ENCODE measurements around the gene LNX1. TPM values are rescaled to one million over a fixed set of nuclear protein-coding genes. Genes with fewer than 3 reads are reported as not detected.

The LNX1 gene
- total and polyA plus RNA-seq, 2 donors (not counting 3 experiments of a cell fraction or from before 2014, with no cell fraction given): 0.72 to 1.3 TPM

DNA sequence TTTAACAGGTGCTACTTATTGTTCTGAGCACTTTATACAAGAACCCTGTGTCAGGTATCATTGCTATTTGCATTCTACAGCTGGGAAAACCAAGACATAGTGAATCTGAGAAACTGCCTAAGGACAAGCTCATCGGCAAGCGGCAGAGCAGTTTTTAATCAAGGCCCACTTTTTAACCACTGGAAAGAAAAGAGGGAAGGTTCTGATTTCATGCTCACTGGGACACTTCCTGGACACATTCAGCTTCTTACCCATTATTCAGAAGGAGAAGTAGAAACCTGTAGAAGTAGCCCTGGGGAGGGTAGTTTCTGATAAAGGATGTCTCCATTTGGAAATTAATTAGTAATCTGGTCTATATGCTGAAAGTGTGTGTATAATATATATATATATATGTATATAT is 2.5 kb upstream of the LNX1 start:
- dilution Hi-C loops (cut with MboI; ENCODE audit: extremely low pct_ligation_motif_present, low sequenced_read_pairs) (no loop called here), intact Hi-C loops (cut with micrococcal nuclease) (loop anchor here (2.0 kb wide), 1 partner anchor 45 kb away; no protein-coding TSS in a partner anchor)
- BruUV-seq (replicated peaks): no TSS peak
- Histone ChIP-seq H3K27me3 (ENCODE audit: control insufficient read depth in 2 of 2, insufficient read depth in 2 of 2, low read length in 2 of 2) (no peaks in the 10 kb centered on the region), H3K27ac (ENCODE audit: insufficient read depth, low read depth, low read length) (no peak overlapping the region), H3K4me3 (replicated peaks in 1 of 3; ENCODE audit: insufficient read depth in 1 of 3, low read depth in 1 of 3, low read length in 3 of 3) (no peak overlapping the region), H2AFZ (ENCODE audit: low read depth, low read length) (no peak overlapping the region), H3K36me3 (ENCODE audit: control insufficient read depth in 2 of 2, extremely low read depth in 1 of 2, insufficient read depth in 2 of 2, low read length in 2 of 2) (no peaks in the 10 kb centered on the region), H3K79me2 (ENCODE audit: control insufficient read depth, insufficient read depth, low read length) (no peaks in the 10 kb centered on the region), H3K9ac (replicated peaks; ENCODE audit: extremely low read depth, insufficient read depth, low read length) (no peak overlapping the region), H3K4me2 (ENCODE audit: insufficient read depth, low read length) (no peak overlapping the region), H4K20me1 (replicated peaks; ENCODE audit: control insufficient read depth, extremely low read depth, insufficient read depth, low read length) (no peaks in the 10 kb centered on the region), H3K9me1 (replicated peaks; ENCODE audit: control insufficient read depth, extremely low read depth, insufficient read depth, low read length) (no peaks in the 10 kb centered on the region), H3K9me3 (replicated peaks; ENCODE audit: control insufficient read depth, insufficient read depth, low read length) (no peaks in the 10 kb centered on the region), H3K4me1 (ENCODE audit: control insufficient read depth, extremely low read depth, insufficient read depth, low read length) (peaks cover 11% of the 10 kb centered on the region)
- ChIA-PET CTCF (interaction anchor here (1.0 to 1.7 kb wide), 2 partner anchors 11 to 35 kb away, joined by 3 to 7 read pairs; no protein-coding TSS in a partner anchor), POLR2A (no interaction called here)
- FAIRE-seq (peak; percentile 24), DNase-seq (ENCODE audit: low read depth, low spot score) (no peak)
- TF ChIP-seq MYC (IDR thresholded peaks at IDR 0.05; ENCODE audit: low read depth, low read length): no peak
- no peak for TF ChIP-seq JUN (IDR thresholded peaks at IDR 0.05; ENCODE audit: borderline replicate concordance, insufficient read depth, insufficient read length, low read depth)
- no peak for TF ChIP-seq POLR2AphosphoS5 (IDR thresholded peaks at IDR 0.05; ENCODE audit: insufficient read depth, low read depth, low read length)
- no peak for TF ChIP-seq POLR2A (IDR thresholded peaks at IDR 0.05; ENCODE audit: low read depth, low read length)
- TF ChIP-seq, protein P1, sequence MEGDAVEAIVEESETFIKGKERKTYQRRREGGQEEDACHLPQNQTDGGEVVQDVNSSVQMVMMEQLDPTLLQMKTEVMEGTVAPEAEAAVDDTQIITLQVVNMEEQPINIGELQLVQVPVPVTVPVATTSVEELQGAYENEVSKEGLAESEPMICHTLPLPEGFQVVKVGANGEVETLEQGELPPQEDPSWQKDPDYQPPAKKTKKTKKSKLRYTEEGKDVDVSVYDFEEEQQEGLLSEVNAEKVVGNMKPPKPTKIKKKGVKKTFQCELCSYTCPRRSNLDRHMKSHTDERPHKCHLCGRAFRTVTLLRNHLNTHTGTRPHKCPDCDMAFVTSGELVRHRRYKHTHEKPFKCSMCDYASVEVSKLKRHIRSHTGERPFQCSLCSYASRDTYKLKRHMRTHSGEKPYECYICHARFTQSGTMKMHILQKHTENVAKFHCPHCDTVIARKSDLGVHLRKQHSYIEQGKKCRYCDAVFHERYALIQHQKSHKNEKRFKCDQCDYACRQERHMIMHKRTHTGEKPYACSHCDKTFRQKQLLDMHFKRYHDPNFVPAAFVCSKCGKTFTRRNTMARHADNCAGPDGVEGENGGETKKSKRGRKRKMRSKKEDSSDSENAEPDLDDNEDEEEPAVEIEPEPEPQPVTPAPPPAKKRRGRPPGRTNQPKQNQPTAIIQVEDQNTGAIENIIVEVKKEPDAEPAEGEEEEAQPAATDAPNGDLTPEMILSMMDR (IDR thresholded peaks at IDR 0.05; ENCODE audit: extremely low read depth in 1 of 2, insufficient read depth in 1 of 2, low read depth in 1 of 2, low read length in 2 of 2): no peak
- no peak for TF ChIP-seq FOS (IDR thresholded peaks at IDR 0.05; ENCODE audit: borderline replicate concordance, insufficient read depth, low read length)
- no peak for TF ChIP-seq EZH2 (IDR thresholded peaks at IDR 0.05; ENCODE audit: borderline replicate concordance, low read depth, low read length, severe bottlenecking)
- TF ChIP-seq, protein P2, sequence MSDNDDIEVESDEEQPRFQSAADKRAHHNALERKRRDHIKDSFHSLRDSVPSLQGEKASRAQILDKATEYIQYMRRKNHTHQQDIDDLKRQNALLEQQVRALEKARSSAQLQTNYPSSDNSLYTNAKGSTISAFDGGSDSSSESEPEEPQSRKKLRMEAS (IDR thresholded peaks at IDR 0.05; ENCODE audit: insufficient read depth, insufficient read length): no peak
- TF ChIP-seq GATA2 (IDR thresholded peaks at IDR 0.05; ENCODE audit: insufficient read depth, insufficient read length, low read depth, low read length): no peak

Data from endothelial cell of umbilical vein (primary cell).